G401 (cell line): Measurements from ENCODE around the gene SLC37A1. TPM values are rescaled to one million over a fixed set of nuclear protein-coding genes. Genes with fewer than 3 reads are reported as not detected.

Experiments used
- DNase-seq: peaks from one replicate; pipeline ENCODE4 v3.0.0-alpha.2; 2015; ENCODE audit warnings: low spot score
- in situ Hi-C: cut with HindIII; loops from 2 replicates; pipeline ENCODE4 v1.10.0; 2016; ENCODE audit warnings: low sequenced_read_pairs, mixed read lengths
- total RNA-seq: library from RNA; depleted of rRNA; stranded (reverse); fragments of >200 nt; shearing (Covaris generic); gene quantifications from 2 replicates; pipeline ENCODE4 v1.2.3, GENCODE V29; 2014

SLC37A1 gene
- total RNA-seq, 1 experiment from 2014 or later: 0.37 TPM

GRCh38 chr21:42499444-42500112 lies 14.1 kb upstream of the SLC37A1 start:
- in situ Hi-C loops: no loop called here

GRCh38 chr21:42500225-42500624 lies 13.4 kb upstream of the SLC37A1 start:
- DNase-seq: no peak
- in situ Hi-C loops: no loop called here

More at GRCh38 chr21:42499444-42500112, 14.1 kb upstream of the SLC37A1 start:
- no peak for DNase-seq

GRCh38 chr21:42500736-42501135 lies 12.9 kb upstream of the SLC37A1 start:
- in situ Hi-C loops: no loop called here
- no peak for DNase-seq

GRCh38 chr21:42503711-42504110 lies 9.9 kb upstream of the SLC37A1 start:
- DNase-seq: no peak
- in situ Hi-C loops: no loop called here

GRCh38 chr21:42505090-42505726 lies 8.4 kb upstream of the SLC37A1 start:
- DNase-seq: no peak
- in situ Hi-C loops: no loop called here

GRCh38 chr21:42507418-42507817 lies 6.2 kb upstream of the SLC37A1 start:
- DNase-seq: no peak
- in situ Hi-C loops: no loop called here

- DNase-seq: no peak
- in situ Hi-C loops: no loop called here
These were observed 5.3 kb upstream of the SLC37A1 start for GRCh38 chr21:42508371-42508770.

- DNase-seq: no peak
- in situ Hi-C loops: no loop called here
These were observed 4.4 kb upstream of the SLC37A1 start for GRCh38 chr21:42509244-42509643.

GRCh38 chr21:42512346-42513034 lies 1.2 kb upstream of the SLC37A1 start:
- in situ Hi-C loops: no loop called here
- no peak for DNase-seq

GRCh38 chr21:42513985-42514882 lies 582 bp downstream of the SLC37A1 start:
- peak; percentile 32 for DNase-seq
- in situ Hi-C loops: no loop called here

- in situ Hi-C loops: no loop called here
- no peak for DNase-seq
These were observed 1.2 kb downstream of the SLC37A1 start for GRCh38 chr21:42514883-42515228.

GRCh38 chr21:42515708-42516502 lies 2.3 kb downstream of the SLC37A1 start:
- in situ Hi-C loops: no loop called here
- DNase-seq: peak; percentile 37

GRCh38 chr21:42518215-42518614 lies 4.6 kb downstream of the SLC37A1 start:
- in situ Hi-C loops: no loop called here
- DNase-seq: no peak

- no peak for DNase-seq
- in situ Hi-C loops: no loop called here
These were observed 5.0 kb downstream of the SLC37A1 start for GRCh38 chr21:42518626-42519025.

GRCh38 chr21:42520628-42521253 lies 7.1 kb downstream of the SLC37A1 start:
- peak; percentile 60 for DNase-seq
- in situ Hi-C loops: no loop called here

GRCh38 chr21:42521384-42521783 lies 7.7 kb downstream of the SLC37A1 start:
- in situ Hi-C loops: no loop called here
- DNase-seq: no peak

- in situ Hi-C loops: no loop called here
- DNase-seq: no peak
These were observed 8.2 kb downstream of the SLC37A1 start for GRCh38 chr21:42521805-42522204.

- in situ Hi-C loops: no loop called here
These were observed 8.6 kb downstream of the SLC37A1 start for GRCh38 chr21:42522271-42522670.

More at GRCh38 chr21:42522271-42522670, 8.6 kb downstream of the SLC37A1 start:
- no peak for DNase-seq
